Measurements from ENCODE around the gene LCP2.

LCP2 gene

GRCh38 chr5:170216257-170216864, 81.2 kb downstream of the LCP2 start:
- ATAC-seq, result peak; percentile 31
- H3K4me1 Mint-ChIP-seq, result peaks cover 11% of the 10 kb centered on the region
- no peak overlapping the region for H3K4me3 Mint-ChIP-seq
- H3K27ac Mint-ChIP-seq, result no peak overlapping the region
- no peaks in the 10 kb centered on the region for H3K9me3 Mint-ChIP-seq
- H3K36me3 Mint-ChIP-seq, result no peaks in the 10 kb centered on the region
- no peaks in the 10 kb centered on the region for H3K27me3 Mint-ChIP-seq

- no peak for ATAC-seq
- Mint-ChIP-seq H3K36me3 (no peaks in the 10 kb centered on the region), H3K27ac (no peak overlapping the region), H3K9me3 (no peaks in the 10 kb centered on the region), H3K27me3 (peaks cover 15% of the 10 kb centered on the region), H3K4me3 (no peak overlapping the region), H3K4me1 (no peaks in the 10 kb centered on the region)
Observed at GRCh38 chr5:170211575-170212334, 85.8 kb downstream of the LCP2 start.

- ATAC-seq, result no peak
Observed at GRCh38 chr5:170206958-170207357, 90.6 kb downstream of the LCP2 start.

GRCh38 chr5:170206216-170206615, 91.4 kb downstream of the LCP2 start:
- peaks cover 27% of the 10 kb centered on the region for H3K27me3 Mint-ChIP-seq
- no peaks in the 10 kb centered on the region for H3K9me3 Mint-ChIP-seq
- H3K36me3 Mint-ChIP-seq, result no peaks in the 10 kb centered on the region
- H3K4me3 Mint-ChIP-seq, result no peak overlapping the region
- ATAC-seq, result no peak
- no peak overlapping the region for H3K27ac Mint-ChIP-seq
- no peaks in the 10 kb centered on the region for H3K4me1 Mint-ChIP-seq

More at GRCh38 chr5:170206958-170207357, 90.6 kb downstream of the LCP2 start:
- H3K27ac Mint-ChIP-seq, result no peak overlapping the region
- H3K36me3 Mint-ChIP-seq, result no peaks in the 10 kb centered on the region
- no peaks in the 10 kb centered on the region for H3K4me1 Mint-ChIP-seq
- H3K9me3 Mint-ChIP-seq, result no peaks in the 10 kb centered on the region
- H3K27me3 Mint-ChIP-seq, result peaks cover 27% of the 10 kb centered on the region
- no peak overlapping the region for H3K4me3 Mint-ChIP-seq

- Mint-ChIP-seq H3K4me1 (no peaks in the 10 kb centered on the region), H3K9me3 (no peaks in the 10 kb centered on the region), H3K27me3 (peaks cover 27% of the 10 kb centered on the region), H3K36me3 (no peaks in the 10 kb centered on the region), H3K27ac (no peak overlapping the region), H3K4me3 (no peak overlapping the region)
- no peak for ATAC-seq
Observed at GRCh38 chr5:170204202-170204601, 93.4 kb downstream of the LCP2 start.

- H3K9me3 Mint-ChIP-seq, result no peaks in the 10 kb centered on the region
- no peak overlapping the region for H3K4me3 Mint-ChIP-seq
- H3K36me3 Mint-ChIP-seq, result no peaks in the 10 kb centered on the region
- peaks cover 15% of the 10 kb centered on the region for H3K27me3 Mint-ChIP-seq
- ATAC-seq, result no peak
- H3K4me1 Mint-ChIP-seq, result no peaks in the 10 kb centered on the region
- no peak overlapping the region for H3K27ac Mint-ChIP-seq
Observed at GRCh38 chr5:170202117-170202516, 95.5 kb downstream of the LCP2 start.

GRCh38 chr5:170201311-170201710, 96.3 kb downstream of the LCP2 start:
- Mint-ChIP-seq H3K36me3 (no peaks in the 10 kb centered on the region), H3K4me3 (no peak overlapping the region), H3K4me1 (no peaks in the 10 kb centered on the region), H3K27me3 (peaks cover 9% of the 10 kb centered on the region), H3K27ac (no peak overlapping the region), H3K9me3 (no peaks in the 10 kb centered on the region)
- no peak for ATAC-seq

GRCh38 chr5:170200876-170201275, 96.7 kb downstream of the LCP2 start:
- H3K9me3 Mint-ChIP-seq, result no peaks in the 10 kb centered on the region
- no peaks in the 10 kb centered on the region for H3K4me1 Mint-ChIP-seq
- ATAC-seq, result no peak
- no peak overlapping the region for H3K27ac Mint-ChIP-seq
- no peaks in the 10 kb centered on the region for H3K36me3 Mint-ChIP-seq
- H3K4me3 Mint-ChIP-seq, result no peak overlapping the region
- H3K27me3 Mint-ChIP-seq, result peaks cover 9% of the 10 kb centered on the region

Data from stimulated activated memory B cell treated with anti-CD40 and anti-IgM and Interleukin-4, amounts not matched to agents 10 μg/mL and 1 μg/mL and 100 μg/mL, for 72 hours (primary cell).